Neural crest cell (in vitro differentiated cells): ENCODE measurements around the gene CDS1. TPM values are rescaled to one million over a fixed set of nuclear protein-coding genes. Genes with fewer than 3 reads are reported as not detected.

Source experiments
- DNase-seq: peaks from one replicate; pipeline ENCODE4 v3.0.0; 2021; ENCODE audit warnings: low read depth, mixed read lengths, low spot score
- H3K27ac Mint-ChIP-seq: one replicate; pipeline ENCODE4 v1.8.0; 2021; ENCODE audit warnings: mild to moderate bottlenecking, mixed read lengths; ENCODE audit not compliant: unreplicated experiment
- H3K27me3 Mint-ChIP-seq: 2 replicates; pipeline ENCODE4 v1.8.0; 2021; ENCODE audit warnings: low read depth, mild to moderate bottlenecking, mixed read lengths
- H3K36me3 Mint-ChIP-seq: 2 replicates; pipeline ENCODE4 v1.8.0; 2021; ENCODE audit warnings: low read depth, mild to moderate bottlenecking, mixed read lengths
- H3K4me1 Mint-ChIP-seq: 2 replicates; pipeline ENCODE4 v1.8.0; 2021; ENCODE audit warnings: mixed read lengths
- H3K4me3 Mint-ChIP-seq: one replicate; pipeline ENCODE4 v1.8.0; 2021; ENCODE audit warnings: mild to moderate bottlenecking, mixed read lengths
- H3K9me3 Mint-ChIP-seq: 2 replicates; pipeline ENCODE4 v1.8.0; 2021; ENCODE audit warnings: mixed read lengths
- total RNA-seq: library from RNA; stranded (reverse); gene quantifications from 2 replicates; pipeline ENCODE4 v1.2.1, GENCODE V29; 2021
- TF ChIP-seq, protein P1 (sequence below): fragments of 200-600 bp; sonication (generic); conservative IDR thresholded peaks from 2 replicates; pipeline ENCODE4 v1.5.0; 2021; ENCODE audit warnings: antibody characterized with exemption, mild to moderate bottlenecking

Gene CDS1
- total RNA-seq, 1 donor from 2014 or later, result 1.1 TPM

DNA sequence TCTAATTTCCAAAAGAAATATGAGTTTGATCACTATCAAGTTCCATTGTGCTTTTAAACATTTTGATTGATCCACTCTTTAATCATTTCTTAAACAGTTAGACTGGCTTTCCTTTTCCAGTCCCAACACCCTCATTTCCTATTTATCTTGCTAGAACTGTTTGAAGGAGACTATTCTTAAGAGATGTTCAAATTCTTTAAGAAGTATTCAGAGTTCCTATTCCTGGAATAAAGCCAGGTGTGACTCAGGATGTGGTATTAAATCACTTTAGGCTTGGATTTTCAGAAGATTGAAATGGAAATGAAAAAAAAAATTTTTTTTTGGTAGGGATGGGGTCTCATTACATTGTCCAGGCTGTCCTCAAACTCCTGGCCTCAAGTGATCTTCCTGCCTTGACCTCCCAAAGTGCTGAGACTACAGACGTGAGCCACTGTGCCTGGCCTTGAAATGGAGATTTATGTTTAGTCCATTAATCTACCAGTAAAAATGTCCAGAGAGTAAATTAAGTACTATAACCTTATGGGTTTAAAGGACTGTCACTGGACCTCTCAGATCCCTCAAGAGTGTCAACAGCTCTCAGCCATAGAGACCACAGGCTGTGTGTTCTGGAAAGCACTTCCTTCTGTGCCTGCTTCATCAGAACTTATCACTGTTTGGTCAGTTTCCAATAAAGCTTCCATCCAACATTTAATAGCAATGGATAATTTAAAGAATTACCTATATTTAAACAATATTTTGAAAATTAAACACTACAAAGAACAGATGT lies 90.7 kb downstream of the CDS1 start:
- TF ChIP-seq, protein P1, sequence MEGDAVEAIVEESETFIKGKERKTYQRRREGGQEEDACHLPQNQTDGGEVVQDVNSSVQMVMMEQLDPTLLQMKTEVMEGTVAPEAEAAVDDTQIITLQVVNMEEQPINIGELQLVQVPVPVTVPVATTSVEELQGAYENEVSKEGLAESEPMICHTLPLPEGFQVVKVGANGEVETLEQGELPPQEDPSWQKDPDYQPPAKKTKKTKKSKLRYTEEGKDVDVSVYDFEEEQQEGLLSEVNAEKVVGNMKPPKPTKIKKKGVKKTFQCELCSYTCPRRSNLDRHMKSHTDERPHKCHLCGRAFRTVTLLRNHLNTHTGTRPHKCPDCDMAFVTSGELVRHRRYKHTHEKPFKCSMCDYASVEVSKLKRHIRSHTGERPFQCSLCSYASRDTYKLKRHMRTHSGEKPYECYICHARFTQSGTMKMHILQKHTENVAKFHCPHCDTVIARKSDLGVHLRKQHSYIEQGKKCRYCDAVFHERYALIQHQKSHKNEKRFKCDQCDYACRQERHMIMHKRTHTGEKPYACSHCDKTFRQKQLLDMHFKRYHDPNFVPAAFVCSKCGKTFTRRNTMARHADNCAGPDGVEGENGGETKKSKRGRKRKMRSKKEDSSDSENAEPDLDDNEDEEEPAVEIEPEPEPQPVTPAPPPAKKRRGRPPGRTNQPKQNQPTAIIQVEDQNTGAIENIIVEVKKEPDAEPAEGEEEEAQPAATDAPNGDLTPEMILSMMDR, result no peak
- peaks cover 21% of the 10 kb centered on the region for H3K36me3 Mint-ChIP-seq
- no peaks in the 10 kb centered on the region for H3K27me3 Mint-ChIP-seq
- DNase-seq, result no peak
- H3K4me1 Mint-ChIP-seq, result no peaks in the 10 kb centered on the region
- H3K27ac Mint-ChIP-seq, result no peak overlapping the region
- no peak overlapping the region for H3K4me3 Mint-ChIP-seq
- no peaks in the 10 kb centered on the region for H3K9me3 Mint-ChIP-seq

DNA sequence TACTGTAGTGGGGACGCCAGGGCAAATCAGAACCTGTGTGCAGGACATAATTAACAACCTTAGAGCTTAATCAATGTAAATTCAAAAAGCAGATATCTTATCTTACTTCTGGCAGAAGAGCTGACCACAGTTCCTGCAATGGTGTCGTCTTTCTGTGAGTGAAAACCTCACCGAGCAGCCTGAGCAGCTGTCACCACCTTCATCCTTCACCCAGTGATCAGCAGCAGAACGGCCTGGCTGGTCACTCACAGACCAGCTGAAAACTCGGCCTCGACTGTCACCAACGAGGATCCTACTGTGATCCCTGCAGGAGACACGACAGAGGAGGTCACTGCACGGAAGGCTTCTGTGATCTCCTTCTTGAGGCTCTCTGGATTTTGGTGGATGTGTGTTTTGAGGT lies 94.2 kb downstream of the CDS1 start:
- H3K27ac Mint-ChIP-seq, result peak overlapping the region; percentile 57
- TF ChIP-seq, protein P1, result no peak

DNA sequence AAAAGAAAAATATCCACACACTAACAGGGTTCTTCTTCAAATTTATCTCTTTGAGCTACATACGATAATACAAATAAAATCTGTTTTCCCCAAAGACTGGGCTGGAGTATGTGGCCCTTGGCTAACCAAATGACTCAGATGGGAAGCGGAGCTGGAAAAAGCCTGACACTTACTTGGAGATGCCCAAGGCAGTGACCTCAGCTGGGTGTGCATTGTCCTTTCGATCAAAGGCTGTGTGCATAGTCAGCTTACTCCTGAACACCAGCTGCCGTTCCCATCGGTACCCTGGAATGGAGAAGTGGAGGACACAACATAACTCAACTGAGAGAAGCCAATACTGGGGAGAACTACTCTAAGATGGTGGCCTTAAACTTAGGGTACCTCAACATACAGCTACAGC lies 95.1 kb downstream of the CDS1 start:
- TF ChIP-seq, protein P1, result no peak
- Mint-ChIP-seq H3K36me3 (peaks cover 13% of the 10 kb centered on the region), H3K4me3 (no peak overlapping the region), H3K27ac (no peak overlapping the region), H3K4me1 (peaks cover 18% of the 10 kb centered on the region), H3K9me3 (no peaks in the 10 kb centered on the region), H3K27me3 (no peaks in the 10 kb centered on the region)
- DNase-seq, result no peak

More for the DNA sequence above, 94.2 kb downstream of the CDS1 start:
- DNase-seq, result no peak
- peaks cover 13% of the 10 kb centered on the region for H3K4me1 Mint-ChIP-seq
- H3K27me3 Mint-ChIP-seq, result no peaks in the 10 kb centered on the region
- H3K9me3 Mint-ChIP-seq, result no peaks in the 10 kb centered on the region
- peaks cover 19% of the 10 kb centered on the region for H3K36me3 Mint-ChIP-seq
- no peak overlapping the region for H3K4me3 Mint-ChIP-seq

DNA sequence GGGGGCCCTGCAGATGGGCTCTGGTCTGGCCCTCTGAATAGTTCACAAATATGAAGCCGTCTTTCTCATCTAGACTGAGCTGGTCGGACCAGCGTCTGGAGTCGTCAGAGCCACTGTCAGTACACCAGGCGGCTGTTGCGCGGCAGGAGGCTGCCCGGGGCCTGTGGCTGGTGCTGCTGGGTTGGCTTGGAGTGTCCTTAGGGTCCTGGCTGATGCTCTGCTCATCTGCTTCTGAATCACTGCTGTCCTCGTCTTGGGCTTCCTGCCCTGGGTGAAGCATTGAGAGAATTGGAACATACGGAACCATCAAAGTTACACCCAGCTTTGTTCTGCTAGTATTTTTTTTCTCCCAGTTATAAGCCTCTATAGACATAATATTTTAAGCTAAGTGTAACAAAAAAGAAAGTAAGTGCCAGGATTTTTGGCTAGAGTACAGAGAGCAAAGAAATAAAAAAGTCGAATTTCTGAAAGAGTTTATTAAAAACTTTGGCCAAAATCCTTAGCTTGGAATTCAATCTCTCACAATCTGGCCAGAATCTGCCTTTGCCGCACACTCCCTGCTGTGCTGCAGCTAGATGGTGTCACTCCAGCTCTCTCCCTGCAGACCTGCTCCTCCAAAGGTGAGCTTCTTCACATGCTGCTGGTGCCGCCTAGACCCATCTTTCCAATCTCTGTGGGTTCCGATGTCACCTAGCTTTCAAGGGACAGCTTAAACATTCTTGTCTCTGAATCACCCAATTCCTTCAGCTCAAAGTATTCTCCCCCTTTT lies 96.2 kb downstream of the CDS1 start:
- Mint-ChIP-seq H3K27ac (no peak overlapping the region), H3K27me3 (no peaks in the 10 kb centered on the region), H3K4me1 (peaks cover 24% of the 10 kb centered on the region), H3K36me3 (peaks cover 16% of the 10 kb centered on the region), H3K9me3 (no peaks in the 10 kb centered on the region), H3K4me3 (no peak overlapping the region)
- TF ChIP-seq, protein P1, result no peak
- no peak for DNase-seq

DNA sequence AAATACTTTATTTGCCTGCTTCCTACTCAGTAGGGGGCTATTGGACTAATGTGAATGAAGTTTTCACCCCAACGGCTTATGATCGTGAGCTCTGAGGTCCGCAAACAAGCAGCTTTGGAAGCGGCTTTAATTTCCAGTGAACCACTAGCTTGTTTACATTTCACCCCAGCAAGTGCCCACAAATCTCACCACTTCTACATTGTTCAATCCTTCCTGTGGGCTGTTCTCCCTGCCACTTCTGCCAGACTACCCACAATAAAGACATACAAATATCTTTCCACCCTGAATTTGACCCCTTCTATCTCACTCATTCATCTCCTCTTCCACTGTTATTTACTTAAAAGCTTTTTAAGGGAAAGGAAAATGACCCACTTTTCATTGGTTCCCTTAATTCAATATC lies 98.0 kb downstream of the CDS1 start:
- H3K27ac Mint-ChIP-seq, result no peak overlapping the region
- peaks cover 24% of the 10 kb centered on the region for H3K4me1 Mint-ChIP-seq
- DNase-seq, result no peak
- H3K4me3 Mint-ChIP-seq, result no peak overlapping the region
- H3K36me3 Mint-ChIP-seq, result peaks cover 18% of the 10 kb centered on the region
- H3K27me3 Mint-ChIP-seq, result no peaks in the 10 kb centered on the region
- TF ChIP-seq, protein P1, result no peak
- no peaks in the 10 kb centered on the region for H3K9me3 Mint-ChIP-seq
